TTC549 (cell line): ENCODE results near the gene ARHGAP1.

Source experiments
- FAIRE-seq: peaks from 2 replicates; lab custom pipeline; 2012; peaks lifted over from hg19 to GRCh38; lab: Jason Lieb, UNC

Gene ARHGAP1

GRCh38 chr11:46639197-46639839 lies 61.1 kb downstream of the ARHGAP1 start:
- FAIRE-seq, result no peak

- FAIRE-seq, result no peak
Observed at GRCh38 chr11:46637546-46637945, 62.9 kb downstream of the ARHGAP1 start.

- no peak for FAIRE-seq
Observed at GRCh38 chr11:46635557-46636139, 64.8 kb downstream of the ARHGAP1 start.

GRCh38 chr11:46633291-46634217 lies 66.9 kb downstream of the ARHGAP1 start:
- FAIRE-seq, result no peak

DNA sequence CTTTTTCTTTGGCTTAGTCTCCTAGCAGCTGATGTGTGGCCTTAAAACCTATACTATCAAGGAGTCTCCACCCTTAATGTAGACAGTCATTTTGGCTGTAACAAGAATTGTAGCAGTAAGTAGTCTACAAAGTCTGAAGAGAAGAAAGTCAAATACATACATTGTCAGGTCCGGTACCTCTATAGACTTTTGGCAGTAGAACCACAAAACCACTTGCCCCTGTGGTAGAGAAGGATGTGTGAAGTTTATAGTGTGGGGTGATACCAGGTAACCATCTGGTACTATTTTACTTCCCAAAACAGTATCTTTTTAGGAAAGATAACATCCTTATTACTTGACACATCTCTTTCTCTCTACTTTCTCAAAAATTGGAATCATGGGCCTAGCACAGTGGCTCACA lies 67.9 kb downstream of the ARHGAP1 start:
- FAIRE-seq, result no peak

- no peak for FAIRE-seq
Observed at GRCh38 chr11:46631676-46632075, 68.7 kb downstream of the ARHGAP1 start.

DNA sequence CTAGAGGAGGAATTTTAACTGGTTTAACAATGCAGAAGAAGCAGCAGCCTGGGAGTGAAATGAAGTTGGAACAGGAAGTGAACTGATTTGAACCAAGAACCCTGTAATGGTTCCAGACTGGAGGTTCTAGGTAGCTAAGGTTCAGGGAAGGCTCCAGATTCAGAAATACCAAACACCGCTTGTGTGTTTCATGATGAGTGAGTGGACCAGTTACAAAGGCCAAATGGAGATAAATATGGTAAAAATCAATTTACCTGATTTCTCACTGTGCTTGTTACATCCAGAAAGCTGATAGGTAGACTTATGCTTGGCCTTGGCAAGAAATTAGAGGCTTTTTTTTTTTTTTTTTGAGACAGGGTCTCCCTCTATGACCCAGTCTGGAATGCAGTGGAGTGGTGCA lies 70.2 kb downstream of the ARHGAP1 start:
- no peak for FAIRE-seq

DNA sequence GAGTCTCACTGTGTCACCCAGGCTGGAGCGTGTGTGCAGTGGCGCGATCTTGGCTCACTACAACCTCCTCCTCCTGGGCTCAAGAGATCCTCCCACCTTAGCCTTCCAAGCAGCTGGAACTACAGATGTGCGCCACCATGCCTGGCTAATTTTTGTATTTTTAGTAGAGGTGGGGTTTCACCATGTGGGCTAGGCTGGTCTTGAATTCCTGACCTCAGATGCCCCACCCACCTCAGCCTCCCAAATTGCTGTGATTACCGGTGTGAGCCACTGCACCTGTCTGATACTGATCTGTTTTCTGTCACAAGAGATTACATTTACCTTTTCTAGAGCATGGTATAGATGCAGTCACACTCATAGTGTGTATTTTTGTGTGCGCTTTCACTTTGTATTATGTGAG lies 71.5 kb downstream of the ARHGAP1 start:
- no peak for FAIRE-seq
